ENCODE data around the gene PPFIBP1. TPM values are rescaled to one million over a fixed set of nuclear protein-coding genes. Genes with fewer than 3 reads are reported as not detected.
"Not testable (repeated sequence)": the region's sequence is repeated elsewhere in the genome, so short reads cannot be mapped to it uniquely, and the experiment has no call there.

PPFIBP1 gene
- total RNA-seq, 1 donor from 2014 or later: 133 TPM

DNA sequence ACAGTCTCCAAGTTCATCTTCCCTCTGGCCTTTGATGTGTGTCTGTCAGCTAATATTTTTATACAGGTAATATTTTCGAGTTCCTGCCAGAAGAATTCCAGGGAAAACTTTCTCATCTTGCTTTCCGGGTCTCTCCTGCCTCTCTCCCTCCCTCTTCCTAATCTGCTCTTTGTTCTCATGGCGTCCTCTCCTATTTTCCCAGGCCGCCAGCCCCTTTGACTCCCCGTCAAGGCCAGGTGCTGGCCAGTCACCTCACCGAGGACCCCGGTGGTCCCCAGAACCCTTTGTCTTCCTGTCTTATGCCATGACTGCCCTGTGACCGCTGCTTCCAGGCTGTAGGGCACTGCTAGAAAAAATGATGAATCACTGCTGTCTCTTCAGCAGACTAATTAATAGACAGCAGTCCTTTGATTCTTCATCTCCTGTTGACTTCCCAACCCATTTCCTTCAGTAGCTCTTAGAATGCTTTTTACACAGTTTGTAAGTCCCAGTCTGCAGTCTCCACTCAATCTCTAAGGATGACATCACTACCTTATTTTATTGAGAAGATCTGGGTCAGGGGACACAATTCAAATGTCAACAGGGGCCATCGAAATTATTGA is 40.7 kb downstream of the PPFIBP1 start:
- no peak for DNase-seq (ENCODE audit: low read depth, low spot score)

DNA sequence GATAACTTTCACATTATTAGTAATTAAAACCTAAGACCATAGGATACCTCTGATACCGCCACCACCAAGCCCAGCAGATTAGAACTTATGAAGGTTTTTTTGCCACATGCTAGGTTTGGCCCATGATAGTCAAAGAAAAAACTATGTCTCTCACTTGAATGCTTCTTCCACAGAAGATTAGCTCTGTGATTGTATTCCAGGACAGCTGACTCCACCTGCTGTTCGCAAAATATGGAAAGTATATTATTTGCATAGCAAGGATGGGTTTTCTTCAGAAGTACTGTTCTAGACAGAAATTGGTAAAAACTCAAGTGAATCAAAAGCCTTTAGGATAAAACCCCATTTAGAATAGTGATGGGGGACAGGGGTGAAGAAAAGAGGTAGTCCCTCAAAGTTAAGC is 42.2 kb downstream of the PPFIBP1 start:
- no peak for DNase-seq (ENCODE audit: low read depth, low spot score)

DNA sequence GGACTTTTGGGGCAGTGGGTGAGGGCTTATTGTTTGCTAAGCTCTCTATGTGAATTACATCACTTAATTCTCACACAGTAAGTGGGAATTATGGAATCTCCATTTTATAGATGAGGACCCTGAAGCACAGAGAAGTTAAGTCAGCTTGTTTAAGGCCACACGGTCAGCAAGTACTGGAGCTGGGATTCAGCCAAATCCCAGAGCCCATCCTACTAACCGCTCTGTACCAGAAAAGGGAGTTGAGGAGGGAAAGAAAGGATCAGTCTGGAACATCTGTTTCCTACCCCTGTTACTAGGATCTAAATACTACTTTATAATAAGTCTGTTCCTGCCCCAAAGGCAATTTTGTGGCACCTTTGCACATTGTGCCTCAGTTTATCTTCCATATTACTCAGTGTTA is 42.6 kb downstream of the PPFIBP1 start:
- no peak for DNase-seq (ENCODE audit: low read depth, low spot score)

GRCh38 chr12:27571463-27571862 is 47.5 kb downstream of the PPFIBP1 start:
- DNase-seq (ENCODE audit: low read depth, low spot score): no peak

DNA sequence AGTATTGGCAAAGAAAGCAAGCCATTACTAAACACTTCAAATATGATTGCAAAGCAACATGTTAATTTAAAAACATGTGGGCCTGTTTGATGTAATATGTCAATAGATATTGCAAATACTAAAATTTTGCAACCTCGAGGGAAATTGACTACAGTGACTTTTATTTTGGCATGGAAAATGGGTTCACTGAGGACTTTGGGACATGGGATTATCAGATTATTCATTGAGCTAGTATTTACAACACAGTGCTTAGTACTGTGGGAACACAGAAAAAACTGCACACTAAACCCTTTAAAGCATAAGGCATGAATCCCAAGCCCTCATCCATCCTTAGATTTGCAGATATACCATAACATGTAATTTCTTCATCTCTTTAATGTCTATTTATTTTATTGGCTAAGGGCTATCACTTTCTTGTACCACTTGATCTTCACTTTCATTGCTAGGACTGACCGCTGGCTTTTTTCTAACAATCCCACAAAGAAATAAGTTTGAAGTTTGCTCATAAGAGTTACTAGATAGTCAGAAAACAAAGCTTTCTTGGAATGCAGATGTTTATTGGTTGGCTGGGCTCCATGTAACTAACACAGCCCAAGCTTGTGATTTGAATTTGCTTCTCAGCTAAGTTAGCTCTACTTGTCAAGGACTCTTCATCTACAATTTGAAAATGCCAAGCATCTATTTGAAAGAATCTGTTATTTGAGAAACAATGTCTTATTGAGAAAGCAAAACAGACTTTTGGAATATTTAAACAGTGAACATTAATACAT is 48.7 kb downstream of the PPFIBP1 start:
- no peak for DNase-seq (ENCODE audit: low read depth, low spot score)

- peak; percentile 80 for DNase-seq (ENCODE audit: low read depth, low spot score)
These were observed 50.0 kb downstream of the PPFIBP1 start for GRCh38 chr12:27573972-27574371.

- DNase-seq (ENCODE audit: low read depth, low spot score): no peak
These were observed 51.2 kb downstream of the PPFIBP1 start for GRCh38 chr12:27575090-27575761.

GRCh38 chr12:27575762-27576118 is 51.7 kb downstream of the PPFIBP1 start:
- DNase-seq (ENCODE audit: low read depth, low spot score): no peak

DNA sequence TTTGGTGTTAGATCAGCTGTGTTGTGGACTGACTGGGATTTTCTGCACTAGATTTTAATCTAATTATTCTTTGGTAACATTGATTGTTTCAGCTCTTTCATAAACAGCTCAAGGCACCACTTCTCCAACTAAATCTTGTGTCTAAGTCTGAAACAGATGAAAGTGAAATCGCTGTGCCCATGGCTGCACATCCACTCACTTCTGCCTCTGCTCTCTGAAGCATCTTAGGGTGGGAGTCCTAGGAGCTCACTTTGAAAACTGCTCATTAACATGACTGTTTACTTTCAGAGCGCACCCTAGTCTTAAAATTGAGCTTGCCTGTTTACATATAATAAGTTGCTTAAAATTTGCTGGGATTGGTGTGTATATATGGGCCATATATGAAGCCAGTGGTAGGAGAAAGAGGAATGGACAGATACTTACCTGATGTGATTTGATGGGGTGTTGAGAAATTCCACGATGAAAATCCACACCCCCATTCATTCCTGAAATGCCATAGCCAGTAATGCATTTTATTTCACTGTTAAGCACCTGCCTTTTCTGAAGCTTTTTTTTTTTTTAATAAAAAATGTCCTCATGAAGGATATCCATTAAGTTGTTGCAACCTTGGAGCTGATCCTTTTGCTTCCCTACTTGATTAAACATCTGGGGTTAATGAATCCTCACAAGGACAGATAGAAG is 52.8 kb downstream of the PPFIBP1 start:
- no peak for DNase-seq (ENCODE audit: low read depth, low spot score)

GRCh38 chr12:27577688-27578087 is 53.7 kb downstream of the PPFIBP1 start:
- DNase-seq (ENCODE audit: low read depth, low spot score): no peak

- peak; percentile 26 for DNase-seq (ENCODE audit: low read depth, low spot score)
These were observed 54.8 kb downstream of the PPFIBP1 start for GRCh38 chr12:27578689-27579372.

- no peak for DNase-seq (ENCODE audit: low read depth, low spot score)
These were observed 56.7 kb downstream of the PPFIBP1 start for GRCh38 chr12:27580561-27581330.

GRCh38 chr12:27581331-27581671 is 57.3 kb downstream of the PPFIBP1 start:
- DNase-seq (ENCODE audit: low read depth, low spot score): not testable (repeated sequence)

- not testable (repeated sequence) for DNase-seq (ENCODE audit: low read depth, low spot score)
These were observed 57.8 kb downstream of the PPFIBP1 start for GRCh38 chr12:27581833-27582232.

GRCh38 chr12:27582445-27582844 is 58.4 kb downstream of the PPFIBP1 start:
- not testable (repeated sequence) for DNase-seq (ENCODE audit: low read depth, low spot score)

- no peak for DNase-seq (ENCODE audit: low read depth, low spot score)
These were observed 59.2 kb downstream of the PPFIBP1 start for GRCh38 chr12:27583057-27583797.

GRCh38 chr12:27583981-27584380 is 60.0 kb downstream of the PPFIBP1 start:
- DNase-seq (ENCODE audit: low read depth, low spot score): no peak

- no peak for DNase-seq (ENCODE audit: low read depth, low spot score)
These were observed 61.8 kb downstream of the PPFIBP1 start for GRCh38 chr12:27585739-27586265.

DNA sequence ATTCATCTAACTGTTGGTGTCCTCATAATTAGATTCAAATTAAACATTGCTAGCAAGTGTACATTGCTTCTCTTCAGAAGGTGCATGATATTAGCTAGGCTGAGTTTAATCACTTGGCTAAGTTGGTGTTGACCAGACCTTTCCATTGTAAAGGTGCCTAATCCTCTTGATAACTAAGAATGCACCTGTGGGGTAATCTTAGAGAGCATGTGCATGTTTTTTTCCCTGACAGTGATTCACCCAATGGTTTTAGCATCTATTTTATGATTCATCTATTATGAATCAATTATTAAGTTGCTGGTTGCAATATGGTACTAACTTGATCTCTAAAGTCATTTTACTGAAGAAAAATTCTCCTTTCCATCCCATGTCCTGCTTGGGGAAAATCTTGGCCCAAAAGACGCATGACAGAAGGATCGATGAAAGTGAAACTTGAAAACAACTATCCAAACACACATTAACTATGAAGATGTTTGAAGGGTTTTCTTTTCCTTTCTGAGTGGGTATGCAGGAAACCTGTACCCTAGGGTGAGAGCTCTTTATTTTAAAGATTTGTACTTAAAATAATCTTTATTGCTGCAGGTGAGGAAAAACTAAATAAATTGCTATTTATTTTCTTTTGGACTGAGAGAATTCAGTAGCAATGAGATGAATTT is 64.2 kb downstream of the PPFIBP1 start:
- not testable (repeated sequence) for DNase-seq (ENCODE audit: low read depth, low spot score)

Measured in pulmonary artery endothelial cell (primary cell).